ENCODE measurements around the gene NFS1. TPM values are rescaled to one million over a fixed set of nuclear protein-coding genes. Genes with fewer than 3 reads are reported as not detected.

The NFS1 gene
- total RNA-seq, 1 experiment from 2014 or later, result 94.3 TPM

DNA sequence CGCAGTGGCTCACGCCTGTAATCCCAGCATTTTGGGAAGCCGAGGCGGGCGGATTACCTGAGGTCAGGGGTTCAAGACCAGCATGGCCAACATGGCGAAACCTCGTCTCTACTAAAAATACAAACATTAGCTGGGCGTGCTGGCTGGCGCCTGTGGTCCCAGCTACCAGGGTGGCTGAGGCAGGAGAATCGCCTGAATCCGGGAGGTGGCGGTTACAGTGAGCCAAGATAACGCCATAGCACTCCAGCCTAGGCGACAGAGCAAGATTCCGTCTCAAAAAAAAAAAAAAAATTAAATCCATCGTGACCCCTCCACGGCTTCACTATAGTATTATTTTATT, 33.2 kb downstream of the NFS1 start:
- no peak for DNase-seq
- peaks cover 45% of the 10 kb centered on the region for H3K36me3 ChIP-seq

GRCh38 chr20:35664466-35665206, 34.5 kb downstream of the NFS1 start, which contains the start of the genes CPNE1 and RBM12:
Gene CPNE1, minus strand, starts transcription at chr20:35664900. Its CDS starts 31,977 bp downstream, at chr20:35632923.
Gene RBM12, minus strand, starts transcription at chr20:35664900. Its CDS starts 9,578 bp downstream, at chr20:35655322.
- H3K27me3 ChIP-seq, result no peaks in the 10 kb centered on the region
- peaks cover 35% of the 10 kb centered on the region for H3K36me3 ChIP-seq
- H3K9me3 ChIP-seq, result no peaks in the 10 kb centered on the region
- peak within 1 kb of the TSS; percentile 85 for H3K4me3 ChIP-seq
- peak; percentile 93 for DNase-seq

More for the DNA sequence above, 33.2 kb downstream of the NFS1 start:
- Histone ChIP-seq H3K9me3 (no peaks in the 10 kb centered on the region), H3K27me3 (no peaks in the 10 kb centered on the region), H3K4me3 (no peak overlapping the region)

DNA sequence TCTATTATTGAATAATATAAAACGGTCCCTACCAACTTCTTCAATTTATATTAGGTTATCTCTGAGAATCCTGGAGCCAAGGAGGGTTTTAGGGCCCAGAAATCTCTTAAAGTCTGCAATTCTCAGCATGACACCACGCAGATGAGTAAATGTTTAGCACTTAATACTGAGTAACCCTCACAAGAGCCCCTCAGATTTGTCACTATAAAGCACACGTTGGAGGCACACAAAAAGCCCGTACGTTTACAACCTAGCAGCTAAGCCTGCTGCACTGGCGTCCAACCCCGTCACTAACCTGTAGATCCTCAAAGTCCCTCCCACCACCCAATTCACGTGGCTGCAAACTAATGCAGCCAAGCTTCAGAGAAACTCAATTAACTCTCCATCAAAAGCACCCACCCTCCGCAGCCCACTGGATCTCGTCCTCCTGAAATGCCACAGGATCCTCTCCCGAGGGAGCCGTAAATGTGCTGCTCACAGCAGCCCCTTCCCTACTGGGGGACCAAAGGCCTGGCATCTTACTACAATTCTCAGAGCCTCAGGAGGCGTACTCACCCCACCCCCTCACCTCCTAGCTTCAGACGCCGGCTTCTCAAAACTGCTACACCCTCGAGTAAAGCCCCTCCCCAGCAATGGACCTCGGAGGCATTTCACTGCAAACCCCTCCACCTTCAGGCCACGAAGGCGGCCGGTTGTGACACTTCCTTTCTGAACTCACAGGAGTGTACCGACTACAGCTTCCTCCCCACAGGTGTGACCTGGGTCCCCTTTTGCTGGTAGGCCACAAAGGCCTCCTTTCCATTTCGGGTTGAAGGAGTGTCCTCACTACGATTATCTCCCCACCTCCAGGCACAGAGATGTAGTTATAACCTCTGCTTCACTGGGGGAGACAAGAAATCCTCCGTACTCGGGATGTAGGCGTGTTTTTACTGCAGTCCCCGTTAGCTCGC, 35.4 kb downstream of the NFS1 start:
- Histone ChIP-seq H3K27me3 (no peaks in the 10 kb centered on the region), H3K4me3 (peak overlapping the region; percentile 85), H3K36me3 (peaks cover 28% of the 10 kb centered on the region), H3K9me3 (no peaks in the 10 kb centered on the region)
- peak; percentile 39 for DNase-seq

GRCh38 chr20:35662551-35662950, 36.6 kb downstream of the NFS1 start:
- no peak for DNase-seq
- Histone ChIP-seq H3K4me3 (peak overlapping the region; percentile 85), H3K36me3 (peaks cover 33% of the 10 kb centered on the region), H3K27me3 (no peaks in the 10 kb centered on the region), H3K9me3 (no peaks in the 10 kb centered on the region)

- Histone ChIP-seq H3K4me3 (peak overlapping the region; percentile 85), H3K9me3 (no peaks in the 10 kb centered on the region), H3K36me3 (peaks cover 39% of the 10 kb centered on the region), H3K27me3 (no peaks in the 10 kb centered on the region)
- DNase-seq, result no peak
These were observed 37.2 kb downstream of the NFS1 start for GRCh38 chr20:35661908-35662307.

DNA sequence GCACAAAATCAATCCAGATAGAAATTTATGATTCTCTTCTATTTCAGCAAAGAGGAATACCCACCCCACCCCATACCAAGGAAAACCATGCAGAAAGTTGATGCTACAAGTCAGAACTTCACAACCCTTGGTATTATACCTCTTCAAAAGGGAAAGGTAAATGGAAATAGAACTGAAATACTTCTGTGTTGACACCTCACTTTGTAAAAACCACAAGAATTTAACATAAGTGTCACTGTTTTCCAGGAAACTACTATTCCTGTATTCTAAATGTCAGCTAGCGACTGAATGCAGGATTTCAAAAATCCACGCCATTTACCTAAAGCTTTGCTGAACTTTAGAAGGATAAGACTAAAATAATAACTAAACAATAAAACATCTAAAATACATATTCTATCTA, 38.1 kb downstream of the NFS1 start:
- DNase-seq, result no peak
- Histone ChIP-seq H3K36me3 (peaks cover 47% of the 10 kb centered on the region), H3K9me3 (no peaks in the 10 kb centered on the region), H3K27me3 (no peaks in the 10 kb centered on the region), H3K4me3 (no peak overlapping the region; the same call in 1 of the 2 replicates)

GRCh38 chr20:35660122-35660937, 38.8 kb downstream of the NFS1 start:
- Histone ChIP-seq H3K4me3 (no peak overlapping the region), H3K36me3 (peaks cover 53% of the 10 kb centered on the region), H3K9me3 (no peaks in the 10 kb centered on the region), H3K27me3 (no peaks in the 10 kb centered on the region)
- DNase-seq, result no peak

GRCh38 chr20:35657271-35657670, 41.9 kb downstream of the NFS1 start:
- DNase-seq, result no peak
- Histone ChIP-seq H3K9me3 (no peaks in the 10 kb centered on the region), H3K36me3 (peaks cover 72% of the 10 kb centered on the region)

DNA sequence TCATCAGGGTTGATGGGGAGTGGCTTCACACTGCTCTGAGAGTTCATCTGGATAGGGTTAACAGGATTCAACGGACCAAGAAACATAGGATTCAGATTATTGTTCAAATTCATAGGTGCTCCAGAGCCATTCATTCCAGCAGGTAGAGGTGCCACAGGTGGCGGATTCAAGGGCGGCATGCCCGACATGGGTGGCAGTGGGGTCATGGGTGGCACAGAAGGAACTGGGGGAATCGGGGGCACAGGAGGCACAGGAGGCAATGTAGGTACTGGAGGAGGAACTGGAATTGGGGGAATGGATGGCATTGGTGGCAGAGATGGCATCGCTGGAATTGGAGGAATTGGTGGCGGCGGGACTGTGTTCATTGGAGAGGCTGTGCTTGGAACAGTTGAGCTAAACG, 44.7 kb downstream of the NFS1 start:
- DNase-seq, result no peak
- Histone ChIP-seq H3K36me3 (peaks cover 83% of the 10 kb centered on the region), H3K4me3 (no peak overlapping the region), H3K9me3 (no peaks in the 10 kb centered on the region), H3K27me3 (no peaks in the 10 kb centered on the region)

More at GRCh38 chr20:35657271-35657670, 41.9 kb downstream of the NFS1 start:
- Histone ChIP-seq H3K27me3 (no peaks in the 10 kb centered on the region), H3K4me3 (no peak overlapping the region)

DNA sequence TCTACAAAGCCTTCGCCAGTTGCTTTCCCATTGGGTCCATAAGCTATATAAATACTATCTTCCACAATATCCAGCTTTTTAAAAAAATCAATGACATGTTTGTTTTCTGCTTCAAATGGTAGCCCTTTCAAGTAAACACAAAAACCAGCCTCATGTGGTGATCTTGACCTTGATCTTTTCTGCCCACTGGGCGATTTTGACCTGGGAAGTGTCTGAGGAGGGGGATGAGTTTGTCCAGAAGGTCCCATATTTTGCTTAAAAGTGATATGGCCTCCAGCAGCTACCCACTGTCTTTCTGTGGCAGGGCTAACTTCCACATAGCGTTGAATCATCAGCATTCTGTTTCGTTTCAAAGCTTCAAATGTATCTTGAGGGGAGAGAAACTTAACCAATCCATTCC, 45.3 kb downstream of the NFS1 start:
- Histone ChIP-seq H3K4me3 (no peak overlapping the region), H3K36me3 (peaks cover 83% of the 10 kb centered on the region), H3K27me3 (no peaks in the 10 kb centered on the region), H3K9me3 (no peaks in the 10 kb centered on the region)
- no peak for DNase-seq

GRCh38 chr20:35653430-35653734, 45.8 kb downstream of the NFS1 start:
- Histone ChIP-seq H3K9me3 (no peaks in the 10 kb centered on the region), H3K4me3 (no peak overlapping the region), H3K27me3 (no peaks in the 10 kb centered on the region), H3K36me3 (peaks cover 82% of the 10 kb centered on the region)
- DNase-seq, result no peak

DNA sequence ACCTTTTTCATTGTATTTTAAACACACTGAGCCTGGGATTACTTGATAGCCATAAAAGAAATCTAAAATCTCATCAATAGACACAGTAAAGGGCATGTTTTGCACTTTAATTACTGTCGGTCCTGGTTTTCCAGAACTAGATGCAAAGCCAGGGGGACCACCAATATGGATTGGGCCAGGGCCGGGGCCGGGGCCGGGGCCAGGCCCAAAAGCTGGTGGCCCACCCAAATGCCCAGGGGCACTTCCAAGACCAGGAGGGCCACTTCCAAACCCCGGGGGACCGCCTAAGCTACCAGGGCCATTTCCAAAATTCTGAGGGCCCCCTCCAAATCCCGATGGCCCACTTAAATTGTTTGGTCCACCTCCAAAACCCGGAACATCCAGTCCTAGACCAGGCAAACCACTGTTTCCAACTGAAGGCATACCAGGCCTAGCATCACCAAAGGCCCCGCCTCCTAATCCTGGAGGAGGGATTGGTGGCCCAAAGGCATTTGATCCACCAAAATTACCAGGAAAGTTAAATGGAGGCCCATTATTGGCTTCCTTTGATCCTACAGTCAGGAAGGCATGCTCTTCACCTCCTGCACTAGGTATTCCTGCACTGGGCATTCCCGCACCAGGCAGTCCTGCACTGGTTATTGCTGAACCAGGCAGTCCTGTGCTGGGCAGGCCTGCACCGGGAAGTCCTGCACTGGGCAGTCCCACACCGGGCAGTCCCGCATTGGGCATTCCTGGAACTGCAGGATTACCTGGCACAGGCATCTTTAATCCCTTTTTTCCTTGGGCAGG, 46.3 kb downstream of the NFS1 start:
- Histone ChIP-seq H3K4me3 (no peak overlapping the region), H3K27me3 (no peaks in the 10 kb centered on the region), H3K36me3 (peaks cover 83% of the 10 kb centered on the region), H3K9me3 (no peaks in the 10 kb centered on the region)
- DNase-seq, result no peak

DNA sequence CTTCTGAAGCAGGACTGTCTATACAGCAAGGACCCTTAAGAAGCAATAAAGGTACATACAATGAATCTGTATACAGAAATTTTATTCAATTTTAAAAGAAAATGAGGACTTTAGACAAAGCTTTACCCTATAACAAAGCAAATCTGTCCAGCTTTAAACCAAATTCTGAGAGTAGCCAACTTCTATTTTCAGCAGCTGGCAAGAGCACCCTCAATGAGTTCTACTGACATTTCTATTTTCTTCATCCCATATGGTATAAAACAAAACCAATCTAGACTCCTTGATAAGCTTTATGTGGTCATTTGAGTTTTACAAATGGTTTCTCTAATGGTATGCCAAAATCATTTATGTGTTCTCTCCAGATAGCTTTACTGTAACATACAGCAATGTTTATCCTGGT, 47.2 kb downstream of the NFS1 start:
- Histone ChIP-seq H3K36me3 (peaks cover 79% of the 10 kb centered on the region), H3K9me3 (no peaks in the 10 kb centered on the region), H3K27me3 (no peaks in the 10 kb centered on the region), H3K4me3 (no peak overlapping the region)
- DNase-seq, result no peak

DNA sequence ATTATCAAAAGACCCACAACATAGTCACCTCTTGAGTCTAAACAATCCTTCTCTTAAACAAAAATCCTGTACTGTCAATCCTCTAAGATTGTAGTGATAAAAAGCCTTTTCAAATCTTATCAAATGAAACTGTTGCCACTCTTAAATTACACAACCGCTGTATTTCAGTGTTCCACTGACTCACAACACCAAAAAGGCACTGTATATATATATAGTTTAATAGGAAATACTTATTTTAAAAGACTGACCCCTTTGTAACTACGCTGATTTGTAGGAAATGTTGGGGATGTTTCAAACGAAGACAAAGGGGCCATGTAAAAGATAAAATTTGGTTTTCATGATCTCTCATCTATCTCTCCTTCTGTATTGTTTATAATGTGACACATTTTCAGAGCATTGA, 48.5 kb downstream of the NFS1 start:
- H3K9me3 ChIP-seq, result no peaks in the 10 kb centered on the region
- no peaks in the 10 kb centered on the region for H3K27me3 ChIP-seq
- no peak for DNase-seq

GRCh38 chr20:35648836-35649235, 50.3 kb downstream of the NFS1 start:
- Histone ChIP-seq H3K9me3 (no peaks in the 10 kb centered on the region), H3K4me3 (no peak overlapping the region), H3K27me3 (no peaks in the 10 kb centered on the region), H3K36me3 (peaks cover 71% of the 10 kb centered on the region)
- peak; percentile 55 for DNase-seq

More for the DNA sequence above, 48.5 kb downstream of the NFS1 start:
- H3K4me3 ChIP-seq, result no peak overlapping the region
- H3K36me3 ChIP-seq, result peaks cover 74% of the 10 kb centered on the region

DNA sequence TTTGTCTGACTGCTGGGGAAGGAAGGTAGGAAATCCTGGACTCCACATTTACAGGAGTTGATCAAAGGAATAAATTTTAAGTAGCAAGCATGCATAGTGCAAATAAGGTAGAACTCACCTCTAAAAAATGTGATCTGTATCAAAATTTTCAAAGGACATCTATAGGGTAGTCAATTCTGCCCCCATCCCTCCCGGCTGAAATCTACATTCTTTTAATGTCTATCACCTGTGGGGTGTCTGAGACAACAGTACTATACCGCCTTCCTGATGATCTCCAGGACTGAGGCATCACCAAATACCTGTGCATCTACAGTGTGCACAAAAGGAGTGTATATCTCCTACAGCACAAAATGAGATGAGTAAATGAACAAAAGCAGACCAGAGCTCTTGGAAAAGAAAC, 54.3 kb downstream of the NFS1 start:
- Histone ChIP-seq H3K36me3 (peaks cover 48% of the 10 kb centered on the region), H3K9me3 (no peaks in the 10 kb centered on the region), H3K27me3 (no peaks in the 10 kb centered on the region), H3K4me3 (no peak overlapping the region)
- no peak for DNase-seq
